Measurements from ENCODE around the gene PSD4.

- TF ChIP-seq IRF3 (IDR thresholded peaks at IDR 0.05; ENCODE audit: low read depth, low read length) (no peak), MAX (IDR thresholded peaks at IDR 0.05; ENCODE audit: low read depth) (no peak), CTCF (IDR thresholded peaks at IDR 0.05) (no peak), TEAD4 (IDR thresholded peaks at IDR 0.05; ENCODE audit: borderline replicate concordance, insufficient read depth) (no peak)
These were observed 12.1 kb downstream of the PSD4 start for GRCh38 chr2:113185664-113186432.

Data from SK-N-SH (cell line).